Activated naive CD8-positive, alpha-beta T cell treated with anti-CD3 and anti-CD28 coated beads, Interleukin-2, amount 10 ng/mL, durations not matched to agents 7 days and 5 days (primary cell): ENCODE measurements around the gene JPH3. TPM values are rescaled to one million over a fixed set of nuclear protein-coding genes. Genes with fewer than 3 reads are reported as not detected.
"Not testable (repeated sequence)": the region's sequence is repeated elsewhere in the genome, so short reads cannot be mapped to it uniquely, and the experiment has no call there.

Experiments
- ATAC-seq: fragments of 150-1000 bp; cut with Tn5 transposase; one replicate; pipeline ENCODE4 v1.10.0; 2021; ENCODE audit warnings: low read depth, moderate library complexity
- POLR2A ChIA-PET: fragments of 350-600 bp; sonication (Branson Sonifier 250); formaldehyde crosslinking; loops from one replicate; lab custom pipeline; 2021; ENCODE audit warnings: antibody characterized with exemption; lab: Charles Lee
- DNase-seq: peaks from one replicate; pipeline ENCODE4 v3.0.0; 2021
- H3K27ac Mint-ChIP-seq: one replicate; pipeline ENCODE4 v1.8.0; 2022; ENCODE audit warnings: mild to moderate bottlenecking, mixed read lengths
- H3K27me3 Mint-ChIP-seq: one replicate; pipeline ENCODE4 v1.8.0; 2022; ENCODE audit warnings: mild to moderate bottlenecking, moderate library complexity, mixed read lengths
- H3K36me3 Mint-ChIP-seq: one replicate; pipeline ENCODE4 v1.8.0; 2021; ENCODE audit warnings: mild to moderate bottlenecking, mixed read lengths
- H3K4me1 Mint-ChIP-seq: one replicate; pipeline ENCODE4 v1.8.0; 2021; ENCODE audit warnings: mixed read lengths
- H3K4me3 Mint-ChIP-seq: one replicate; pipeline ENCODE4 v1.8.0; 2022; ENCODE audit warnings: mild to moderate bottlenecking, moderate library complexity, mixed read lengths
- H3K9me3 Mint-ChIP-seq: one replicate; pipeline ENCODE4 v1.8.0; 2021; ENCODE audit warnings: mixed read lengths
- total RNA-seq, 2 experiments: library from RNA; stranded (reverse); gene quantifications; one replicate each; pipeline ENCODE4 v1.2.3, GENCODE V29; 2021

Gene JPH3
- total RNA-seq, 2 experiments from 2014 or later = not detected

DNA sequence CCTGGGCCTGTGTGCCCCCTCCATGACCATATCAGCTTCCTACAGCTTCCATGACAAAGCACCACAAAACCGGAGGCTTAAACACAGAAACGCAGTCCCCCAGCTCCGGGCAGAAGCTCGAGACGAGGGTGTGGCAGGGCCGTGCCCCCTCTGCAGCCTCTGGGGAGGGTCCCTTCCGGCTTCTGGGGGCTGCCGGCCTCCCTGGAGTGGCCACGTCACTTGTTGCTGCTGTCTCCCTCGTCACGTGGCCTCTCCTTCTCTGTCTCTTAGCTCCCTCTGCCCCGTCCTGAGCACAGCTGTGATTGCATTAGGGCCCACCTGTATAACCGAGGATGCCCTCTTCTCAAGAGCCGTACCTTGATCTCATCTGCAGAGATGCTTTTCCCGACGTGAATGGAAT lies 64.6 kb downstream of the JPH3 start:
- POLR2A ChIA-PET = no interaction called here
- Mint-ChIP-seq H3K27ac (no peak overlapping the region), H3K9me3 (no peaks in the 10 kb centered on the region), H3K36me3 (no peaks in the 10 kb centered on the region), H3K27me3 (peaks cover 3% of the 10 kb centered on the region), H3K4me3 (no peak overlapping the region), H3K4me1 (no peaks in the 10 kb centered on the region)
- no peak for ATAC-seq
- DNase-seq = no peak

DNA sequence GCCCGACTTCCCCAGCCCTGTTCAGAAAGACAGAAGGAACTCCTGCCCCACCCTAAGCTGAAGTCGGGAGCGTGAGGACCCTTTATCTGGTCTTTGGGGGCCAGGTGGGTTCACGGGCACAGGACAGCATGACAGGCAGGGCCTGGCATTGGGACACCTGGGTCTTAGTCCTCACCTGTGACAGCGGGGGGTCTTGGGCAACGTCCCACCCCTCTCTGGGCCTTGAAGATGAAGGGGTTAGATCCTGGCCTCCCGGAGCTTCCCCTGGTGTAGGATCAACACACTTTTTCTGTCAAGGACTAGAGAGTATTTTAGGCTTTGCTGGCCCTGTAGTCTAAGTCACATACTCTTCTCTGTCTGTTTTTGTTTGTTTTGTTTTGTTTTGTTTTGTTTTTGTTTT lies 65.1 kb downstream of the JPH3 start:
- H3K4me3 Mint-ChIP-seq = no peak overlapping the region

DNA sequence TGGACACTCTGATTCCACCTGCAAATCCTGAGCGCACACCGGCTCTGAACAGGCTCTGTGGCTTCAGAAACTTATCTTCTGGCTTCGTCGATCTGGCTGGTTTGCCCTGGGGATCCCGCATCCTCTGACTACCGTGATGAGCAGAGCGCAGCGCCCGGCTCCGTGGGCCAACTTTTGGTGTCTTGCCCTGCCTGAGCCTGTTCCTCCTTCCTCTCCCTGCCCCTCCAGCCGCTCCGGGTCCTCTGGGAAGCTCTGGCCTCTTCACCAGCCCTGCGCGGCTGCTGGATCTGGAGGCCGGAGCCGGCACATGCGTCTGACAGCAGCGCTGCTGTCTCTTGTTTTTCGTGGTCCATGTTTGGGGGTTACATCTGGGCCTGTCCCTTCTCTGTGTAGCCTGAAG lies 65.6 kb downstream of the JPH3 start:
- no peak for ATAC-seq

More for the DNA sequence above, 65.1 kb downstream of the JPH3 start:
- ATAC-seq (no peak), DNase-seq (no peak)
- H3K36me3 Mint-ChIP-seq = no peaks in the 10 kb centered on the region
- POLR2A ChIA-PET = no interaction called here
- H3K27me3 Mint-ChIP-seq = peaks cover 3% of the 10 kb centered on the region
- H3K9me3 Mint-ChIP-seq = no peaks in the 10 kb centered on the region
- H3K27ac Mint-ChIP-seq = no peak overlapping the region
- no peaks in the 10 kb centered on the region for H3K4me1 Mint-ChIP-seq

DNA sequence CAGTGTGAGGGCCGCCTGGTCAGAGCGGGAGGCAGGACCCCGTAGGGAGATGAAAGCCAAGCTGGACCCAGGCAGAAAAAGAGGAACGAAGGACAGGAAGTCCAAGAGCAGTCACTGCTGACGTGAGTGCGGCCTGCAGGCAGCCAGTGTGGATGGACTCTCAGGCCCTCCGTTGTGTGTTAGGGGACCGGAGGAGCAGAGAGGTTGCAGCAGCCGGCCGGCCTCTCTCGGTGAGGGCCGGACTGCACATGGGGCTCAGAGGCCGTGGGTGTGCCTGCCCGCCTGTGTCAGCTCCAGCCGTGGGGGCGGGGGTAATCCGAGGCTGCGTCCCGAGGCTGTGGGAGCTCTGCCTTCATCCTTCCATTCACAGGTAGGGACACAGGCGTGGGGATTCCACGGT lies 67.4 kb downstream of the JPH3 start:
- Mint-ChIP-seq H3K9me3 (no peaks in the 10 kb centered on the region), H3K36me3 (no peaks in the 10 kb centered on the region), H3K27ac (no peak overlapping the region), H3K4me1 (peaks cover 3% of the 10 kb centered on the region), H3K4me3 (no peak overlapping the region), H3K27me3 (no peaks in the 10 kb centered on the region)
- DNase-seq = no peak
- POLR2A ChIA-PET = no interaction called here
- ATAC-seq = no peak

More for the DNA sequence above, 65.6 kb downstream of the JPH3 start:
- POLR2A ChIA-PET = no interaction called here
- Mint-ChIP-seq H3K36me3 (no peaks in the 10 kb centered on the region), H3K4me1 (no peaks in the 10 kb centered on the region), H3K27ac (no peak overlapping the region), H3K4me3 (no peak overlapping the region), H3K27me3 (peaks cover 3% of the 10 kb centered on the region), H3K9me3 (no peaks in the 10 kb centered on the region)
- DNase-seq = no peak

DNA sequence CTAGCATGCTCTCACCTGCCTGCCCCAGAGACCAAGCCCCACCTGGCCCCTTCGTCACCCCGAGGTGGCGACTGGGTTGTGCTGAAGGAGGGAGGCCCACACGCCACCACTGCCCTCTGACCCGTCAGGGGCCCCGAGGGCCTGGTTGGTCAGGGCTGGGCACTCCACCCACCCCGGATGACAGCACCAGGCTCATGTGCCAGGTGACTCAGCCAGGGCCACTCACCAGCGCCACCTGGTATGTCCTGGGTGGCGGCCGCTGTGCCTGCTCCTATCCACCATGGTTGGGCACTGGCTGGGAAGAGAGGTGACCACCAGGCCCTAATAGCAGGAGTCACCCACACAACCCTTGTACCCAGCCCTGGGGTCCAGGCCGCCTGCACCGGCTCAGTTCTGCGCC lies 68.9 kb downstream of the JPH3 start:
- DNase-seq (no peak), ATAC-seq (no peak)
- Mint-ChIP-seq H3K36me3 (no peaks in the 10 kb centered on the region), H3K9me3 (no peaks in the 10 kb centered on the region), H3K27ac (no peak overlapping the region), H3K27me3 (no peaks in the 10 kb centered on the region), H3K4me1 (peaks cover 3% of the 10 kb centered on the region), H3K4me3 (no peak overlapping the region)
- POLR2A ChIA-PET = no interaction called here

DNA sequence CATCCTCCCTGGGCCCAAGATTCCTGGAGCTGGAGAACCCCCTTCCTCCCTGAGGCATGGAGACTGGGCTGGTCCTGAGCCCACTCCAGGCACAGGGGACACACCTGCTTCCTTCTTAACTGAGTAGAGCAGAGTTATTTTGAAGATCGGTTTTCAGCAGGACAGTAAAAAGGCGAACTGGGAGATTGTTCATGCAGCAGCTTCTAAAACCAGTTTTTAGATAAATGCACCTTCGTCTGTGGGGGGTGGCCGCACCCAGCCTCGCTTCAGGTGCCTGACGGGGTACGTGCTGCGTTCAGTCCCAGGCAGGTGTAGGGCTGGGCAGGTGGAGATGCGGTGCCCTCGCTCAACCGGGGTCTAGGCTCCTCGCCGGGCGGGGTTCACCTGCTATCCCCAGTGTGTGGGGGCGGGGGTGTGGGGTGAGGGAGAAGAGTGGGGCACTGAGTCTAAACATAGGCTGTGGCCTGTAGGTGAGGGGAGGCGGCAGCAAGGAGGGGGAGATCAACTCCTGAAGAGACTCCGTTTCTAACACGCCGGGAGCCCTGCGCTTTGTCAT lies 69.5 kb downstream of the JPH3 start:
- Mint-ChIP-seq H3K27me3 (no peaks in the 10 kb centered on the region), H3K4me3 (no peak overlapping the region), H3K9me3 (no peaks in the 10 kb centered on the region), H3K36me3 (no peaks in the 10 kb centered on the region), H3K4me1 (peaks cover 3% of the 10 kb centered on the region), H3K27ac (no peak overlapping the region)
- ATAC-seq = no peak
- POLR2A ChIA-PET = no interaction called here
- DNase-seq = no peak

DNA sequence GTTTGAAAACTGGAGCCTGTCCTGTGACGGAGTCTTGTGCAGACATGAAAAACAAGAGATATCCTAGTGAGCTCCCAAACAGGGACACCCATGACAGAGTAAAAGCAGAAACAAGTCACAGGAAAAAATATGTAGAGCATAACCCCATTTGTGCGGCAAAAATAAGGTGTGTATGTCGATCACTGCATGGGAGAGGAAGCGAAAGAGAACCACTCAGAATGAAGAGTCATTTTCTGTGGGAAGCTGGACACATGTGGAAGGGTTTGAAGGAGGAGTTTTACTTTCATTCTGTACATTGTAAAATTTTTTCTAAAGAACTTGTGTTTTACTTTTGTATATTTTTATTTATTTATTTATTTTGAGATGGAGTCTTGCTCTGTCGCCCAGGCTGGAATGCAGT lies 72.1 kb downstream of the JPH3 start:
- ATAC-seq = no peak
- Mint-ChIP-seq H3K9me3 (no peaks in the 10 kb centered on the region), H3K4me1 (peaks cover 3% of the 10 kb centered on the region), H3K27ac (no peak overlapping the region), H3K36me3 (no peaks in the 10 kb centered on the region), H3K4me3 (no peak overlapping the region), H3K27me3 (peaks cover 2% of the 10 kb centered on the region)
- POLR2A ChIA-PET = interaction anchor here (0.6 kb wide), 1 partner anchor 1595 kb away, joined by 3 read pairs; no protein-coding TSS in a partner anchor
- DNase-seq = no peak

DNA sequence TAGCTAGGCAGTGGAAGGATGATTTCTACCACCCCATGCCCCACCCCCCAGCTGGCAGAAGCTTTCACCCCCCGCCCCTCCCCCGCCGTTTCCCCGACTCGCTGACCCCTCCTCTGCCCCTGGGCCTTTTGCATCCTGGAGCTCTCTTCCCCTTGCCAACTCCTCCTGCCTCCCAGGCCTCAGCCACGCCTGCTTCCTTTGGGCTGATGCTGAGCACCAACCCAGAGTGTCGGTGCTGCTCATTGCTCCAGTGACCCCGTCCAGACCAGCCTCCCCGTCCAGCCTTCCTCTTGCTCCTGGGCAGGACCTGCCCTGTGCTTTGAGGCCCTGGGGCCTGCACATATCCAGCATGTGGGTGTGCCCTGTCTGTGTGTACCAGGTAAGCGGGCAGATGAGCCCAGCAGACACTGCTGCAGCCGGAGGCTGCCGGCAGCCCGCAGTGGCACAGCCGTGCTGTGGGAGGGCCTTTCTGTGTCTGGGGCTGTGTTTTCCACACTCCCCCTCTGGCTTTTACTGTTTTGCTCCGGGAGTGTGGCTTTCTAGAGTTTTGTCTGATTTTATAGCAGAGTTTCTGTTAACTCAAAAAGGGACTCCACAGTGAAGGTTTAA lies 72.9 kb downstream of the JPH3 start:
- Mint-ChIP-seq H3K4me1 (peaks cover 3% of the 10 kb centered on the region), H3K27me3 (peaks cover 2% of the 10 kb centered on the region), H3K36me3 (no peaks in the 10 kb centered on the region), H3K9me3 (no peaks in the 10 kb centered on the region), H3K27ac (no peak overlapping the region), H3K4me3 (no peak overlapping the region)
- POLR2A ChIA-PET = no interaction called here
- no peak for DNase-seq
- no peak for ATAC-seq

DNA sequence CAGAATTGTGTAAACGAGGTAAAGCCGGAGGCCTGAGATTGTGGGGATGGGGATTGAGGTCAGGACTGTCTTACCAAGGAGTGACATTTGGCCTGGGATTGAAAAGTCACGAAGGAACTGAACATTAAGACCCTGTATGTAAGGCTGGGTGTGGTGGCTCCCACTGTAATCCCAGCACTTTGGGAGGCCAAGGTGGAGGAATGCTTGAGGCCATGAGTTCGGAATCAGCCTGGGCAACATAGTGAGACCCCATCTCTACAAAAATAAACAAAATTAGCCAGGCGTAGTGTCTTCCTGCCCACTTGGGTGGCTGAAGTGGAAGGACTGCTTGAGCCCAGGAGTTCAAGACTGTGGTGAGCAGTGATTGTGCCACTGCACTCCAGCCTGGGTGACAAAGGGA lies 75.5 kb downstream of the JPH3 start:
- DNase-seq (no peak), ATAC-seq (no peak)
- H3K9me3 Mint-ChIP-seq = no peaks in the 10 kb centered on the region
- peaks cover 7% of the 10 kb centered on the region for H3K4me1 Mint-ChIP-seq
- H3K4me3 Mint-ChIP-seq = no peak overlapping the region
- no peaks in the 10 kb centered on the region for H3K36me3 Mint-ChIP-seq
- H3K27ac Mint-ChIP-seq = no peak overlapping the region
- peaks cover 2% of the 10 kb centered on the region for H3K27me3 Mint-ChIP-seq
- POLR2A ChIA-PET = no interaction called here

DNA sequence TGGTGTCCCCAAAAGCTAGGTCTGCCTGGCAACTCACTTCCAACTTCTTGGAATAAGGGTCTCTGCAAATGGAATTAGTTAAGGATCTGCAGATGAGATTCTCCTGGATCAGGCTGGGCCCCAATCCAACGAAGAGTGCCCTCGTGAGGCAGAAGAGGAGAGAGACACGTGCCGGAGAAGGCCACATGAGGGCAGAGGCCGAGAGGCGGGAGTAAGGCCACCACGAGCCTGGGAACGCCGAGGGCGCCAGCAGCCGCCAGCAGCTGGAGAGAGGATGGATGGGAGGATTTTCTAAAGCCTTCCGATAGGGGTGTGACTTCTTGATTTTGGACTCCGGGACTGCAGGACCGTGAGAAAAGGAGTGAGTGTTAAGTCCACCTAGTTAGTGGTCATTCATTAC lies 76.3 kb downstream of the JPH3 start:
- Mint-ChIP-seq H3K4me1 (peaks cover 7% of the 10 kb centered on the region), H3K36me3 (no peaks in the 10 kb centered on the region), H3K27me3 (peaks cover 2% of the 10 kb centered on the region), H3K27ac (no peak overlapping the region), H3K4me3 (no peak overlapping the region), H3K9me3 (no peaks in the 10 kb centered on the region)
- no peak for DNase-seq
- POLR2A ChIA-PET = no interaction called here
- no peak for ATAC-seq

DNA sequence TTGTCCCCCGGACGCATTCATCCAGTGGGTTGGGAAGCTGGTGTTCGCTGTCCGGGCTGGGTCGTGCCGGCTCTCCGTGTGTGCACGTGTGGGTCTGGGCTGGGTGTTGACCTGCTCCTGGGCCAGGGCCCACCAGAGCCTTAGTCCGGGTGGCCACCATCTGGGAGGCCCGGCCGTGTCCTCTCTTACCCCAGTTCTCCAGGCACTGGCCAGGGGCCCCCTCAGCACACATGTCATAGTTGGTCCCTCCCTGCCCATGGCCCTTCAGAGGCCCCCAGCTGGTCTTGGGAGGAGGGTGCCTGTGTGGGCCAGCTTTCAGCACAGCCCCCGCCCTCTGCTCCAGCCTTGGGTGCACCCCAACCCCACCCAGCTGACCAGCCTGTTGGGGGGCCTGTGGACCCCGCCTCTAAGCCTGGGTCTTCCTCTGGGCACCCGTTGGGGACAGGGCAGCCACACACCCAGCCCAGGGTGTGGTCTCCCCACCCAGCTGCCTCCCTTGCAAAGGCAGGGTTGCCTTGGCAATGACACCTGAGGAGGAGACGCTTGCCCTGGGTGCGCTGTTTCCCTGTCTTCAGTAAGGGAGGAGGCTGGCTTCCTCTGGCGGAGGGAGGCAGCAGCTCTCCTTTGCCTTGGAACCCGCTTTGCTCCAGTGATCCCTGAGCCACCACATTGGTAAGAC lies 77.4 kb downstream of the JPH3 start:
- no peaks in the 10 kb centered on the region for H3K36me3 Mint-ChIP-seq
- H3K4me1 Mint-ChIP-seq = peaks cover 4% of the 10 kb centered on the region
- no peak overlapping the region for H3K27ac Mint-ChIP-seq
- H3K27me3 Mint-ChIP-seq = peaks cover 2% of the 10 kb centered on the region
- H3K9me3 Mint-ChIP-seq = no peaks in the 10 kb centered on the region
- DNase-seq (no peak), ATAC-seq (no peak)
- H3K4me3 Mint-ChIP-seq = no peak overlapping the region
- POLR2A ChIA-PET = no interaction called here

DNA sequence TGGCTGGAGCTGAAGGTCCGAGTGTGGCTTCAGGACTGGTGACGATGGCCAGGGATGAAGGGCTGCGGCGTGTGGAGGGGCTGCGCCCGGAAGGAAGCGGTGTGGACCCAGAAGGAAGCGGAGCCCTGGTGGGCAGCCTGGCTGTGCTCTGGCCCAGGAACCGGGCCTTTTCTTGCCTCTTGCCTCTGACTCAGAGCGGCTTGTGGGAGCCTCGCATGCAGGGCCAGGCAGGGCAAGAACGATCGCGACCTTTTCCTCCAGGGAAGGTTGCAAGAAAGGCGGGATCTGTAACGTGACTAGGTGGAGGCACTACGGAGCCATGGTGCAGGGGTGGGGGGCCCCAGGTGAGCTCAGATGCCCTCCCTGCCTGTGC lies 78.0 kb downstream of the JPH3 start:
- Mint-ChIP-seq H3K27ac (no peak overlapping the region), H3K4me3 (no peak overlapping the region), H3K9me3 (no peaks in the 10 kb centered on the region), H3K36me3 (no peaks in the 10 kb centered on the region), H3K27me3 (peaks cover 2% of the 10 kb centered on the region), H3K4me1 (peaks cover 4% of the 10 kb centered on the region)
- POLR2A ChIA-PET = no interaction called here
- DNase-seq (no peak), ATAC-seq (no peak)

DNA sequence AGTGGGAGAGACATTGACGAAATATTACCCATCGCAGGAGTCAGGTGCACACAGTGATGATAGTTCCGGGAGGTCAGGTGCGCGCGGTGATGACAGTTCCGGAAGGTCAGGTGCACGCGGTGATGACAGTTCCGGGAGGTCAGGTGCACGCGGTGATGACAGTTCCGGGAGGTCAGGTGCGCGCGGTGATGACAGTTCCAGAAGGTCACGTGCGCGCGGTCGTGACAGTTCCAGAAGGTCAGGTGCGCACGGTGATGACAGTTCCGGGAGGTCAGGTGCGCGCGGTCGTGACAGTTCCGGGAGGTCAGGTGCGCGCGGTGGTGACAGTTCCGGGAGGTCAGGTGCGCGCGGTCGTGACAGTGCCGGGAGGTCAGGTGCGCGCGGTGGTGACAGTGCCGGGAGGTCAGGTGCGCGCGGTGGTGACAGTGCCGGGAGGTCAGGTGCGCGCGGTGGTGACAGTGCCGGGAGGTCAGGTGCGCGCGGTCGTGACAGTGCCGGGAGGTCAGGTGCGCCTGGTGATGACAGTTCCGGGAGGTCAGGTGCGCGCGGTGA lies 78.8 kb downstream of the JPH3 start:
- H3K36me3 Mint-ChIP-seq, ATAC-seq, H3K27ac Mint-ChIP-seq, POLR2A ChIA-PET, H3K9me3 Mint-ChIP-seq, H3K4me1 Mint-ChIP-seq, DNase-seq, H3K4me3 Mint-ChIP-seq, H3K27me3 Mint-ChIP-seq: not testable (repeated sequence)

DNA sequence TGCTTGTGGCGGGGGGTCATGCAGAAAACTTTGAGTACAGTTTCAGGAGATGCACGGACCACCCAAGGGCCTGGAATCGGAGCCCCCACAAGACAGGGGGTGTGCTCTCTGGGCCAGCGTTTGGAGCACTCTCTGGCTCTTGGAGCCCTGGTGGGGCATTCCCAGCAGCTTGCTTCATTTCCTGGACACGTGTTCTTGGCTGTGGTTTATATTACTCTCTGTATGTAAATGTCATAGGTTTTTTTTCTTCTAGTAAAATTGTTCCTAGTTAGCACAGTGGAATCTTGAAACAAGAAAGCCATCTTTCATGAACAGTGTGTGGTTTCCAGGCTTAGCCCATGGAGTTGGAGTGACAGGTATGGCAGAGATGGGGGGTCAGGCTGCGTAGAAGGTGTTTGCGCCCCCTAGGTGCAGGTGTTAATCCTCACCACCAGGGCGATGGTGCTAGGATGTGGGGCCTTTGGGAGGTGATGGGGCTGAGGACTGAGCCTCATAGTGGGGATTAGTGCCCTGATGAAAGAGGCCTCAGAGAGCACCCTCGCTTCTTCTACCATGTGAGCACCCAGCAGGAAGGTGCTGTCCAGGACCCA lies 79.8 kb downstream of the JPH3 start:
- no peaks in the 10 kb centered on the region for H3K36me3 Mint-ChIP-seq
- POLR2A ChIA-PET = no interaction called here
- peaks cover 4% of the 10 kb centered on the region for H3K4me1 Mint-ChIP-seq
- peaks cover 4% of the 10 kb centered on the region for H3K27me3 Mint-ChIP-seq
- ATAC-seq = peak; percentile 19
- H3K4me3 Mint-ChIP-seq = no peak overlapping the region
- H3K9me3 Mint-ChIP-seq = no peaks in the 10 kb centered on the region
- no peak overlapping the region for H3K27ac Mint-ChIP-seq
- DNase-seq = no peak
